GM23338 (cell line): Measurements from ENCODE around the gene ANTKMT. TPM values are rescaled to one million over a fixed set of nuclear protein-coding genes. Genes with fewer than 3 reads are reported as not detected.

Experiments used
- ATAC-seq: fragments of 200-7000 bp; cut with Tn5 transposase; 3 replicates; pipeline ENCODE4 v1.9.1; 2020
- DNase-seq: peaks from one replicate; pipeline ENCODE4 v3.0.0-alpha.2; 2015; ENCODE audit warnings: low spot score
- H2AFZ ChIP-seq: fragments of 200-600 bp; sonication (generic); 2 replicates; pipeline ENCODE4 v1.8.0; 2016; ENCODE audit warnings: antibody characterized with exemption, mild to moderate bottlenecking, moderate library complexity
- H3F3A ChIP-seq: fragments of 200-600 bp; sonication (generic); replicated peaks from 2 replicates; pipeline ENCODE4 v1.8.0; 2017; ENCODE audit warnings: antibody characterized with exemption, mixed run types, low read depth
- H3K27ac ChIP-seq: fragments of 200-600 bp; sonication (generic); 2 replicates; pipeline ENCODE4 v1.6.1; 2016; ENCODE audit warnings: low read depth
- H3K27me3 ChIP-seq: fragments of 200-600 bp; sonication (generic); 2 replicates; pipeline ENCODE4 v1.8.0; 2016; ENCODE audit warnings: mild to moderate bottlenecking, mixed run types, moderate library complexity; ENCODE audit not compliant: insufficient read depth
- H3K36me3 ChIP-seq: fragments of 200-600 bp; sonication (generic); 2 replicates; pipeline ENCODE4 v1.8.0; 2016; ENCODE audit warnings: mild to moderate bottlenecking; ENCODE audit not compliant: insufficient read depth
- H3K4me1 ChIP-seq: fragments of 200-600 bp; sonication (generic); 2 replicates; pipeline ENCODE4 v1.8.0; 2016; ENCODE audit warnings: mild to moderate bottlenecking, moderate library complexity; ENCODE audit not compliant: insufficient read depth
- H3K4me2 ChIP-seq: fragments of 200-600 bp; sonication (generic); 2 replicates; pipeline ENCODE4 v1.7.1; 2017; ENCODE audit warnings: mixed run types
- H3K4me3 ChIP-seq: fragments of 200-600 bp; sonication (generic); 2 replicates; pipeline ENCODE4 v1.6.1; 2016; ENCODE audit warnings: mixed run types
- H3K79me2 ChIP-seq: fragments of 200-600 bp; sonication (generic); replicated peaks from 2 replicates; pipeline ENCODE4 v1.8.0; 2017; ENCODE audit warnings: mild to moderate bottlenecking; ENCODE audit not compliant: insufficient read depth
- H3K9me2 ChIP-seq: fragments of 200-600 bp; sonication (generic); 2 replicates; pipeline ENCODE4 v1.8.0; 2017; ENCODE audit not compliant: insufficient read depth
- H4K20me1 ChIP-seq: fragments of 200-600 bp; sonication (generic); replicated peaks from 2 replicates; pipeline ENCODE4 v1.8.0; 2017; ENCODE audit warnings: mild to moderate bottlenecking; ENCODE audit not compliant: insufficient read depth
- H3K27ac Mint-ChIP-seq: 2 replicates; pipeline ENCODE4 v1.8.0; 2020; ENCODE audit warnings: inconsistent platforms, mild to moderate bottlenecking, moderate library complexity, mixed read lengths
- H3K27me3 Mint-ChIP-seq: 3 replicates; pipeline ENCODE4 v1.8.0; 2022; ENCODE audit warnings: low read depth, mild to moderate bottlenecking, moderate library complexity, mixed read lengths, inconsistent platforms; ENCODE audit not compliant: insufficient read depth, poor library complexity
- H3K36me3 Mint-ChIP-seq: 3 replicates; pipeline ENCODE4 v1.8.0; 2021; ENCODE audit warnings: low read depth, mild to moderate bottlenecking, inconsistent platforms, moderate library complexity, mixed read lengths
- H3K4me1 Mint-ChIP-seq: 3 replicates; pipeline ENCODE4 v1.8.0; 2020; ENCODE audit warnings: mild to moderate bottlenecking, inconsistent platforms, mixed read lengths
- H3K4me3 Mint-ChIP-seq: 3 replicates; pipeline ENCODE4 v1.8.0; 2021; ENCODE audit warnings: moderate library complexity, mild to moderate bottlenecking, inconsistent platforms, mixed read lengths
- H3K9me3 Mint-ChIP-seq: 3 replicates; pipeline ENCODE4 v1.8.0; 2020; ENCODE audit warnings: moderate library complexity, mild to moderate bottlenecking, inconsistent platforms, mixed read lengths
- CREB1 ChIP-seq: fragments of 250-450 bp; sonication (Bioruptor Pico); IDR thresholded peaks from 2 replicates; pipeline ENCODE4 v1.5.0; 2020; ENCODE audit warnings: low read depth, mild to moderate bottlenecking, moderate library complexity
- CTCF ChIP-seq, 2 experiments: fragments of 200-600 bp in 1 of 2; sonication (generic) in 1 of 2; conservative IDR thresholded peaks; 2 replicates each; pipeline versions ENCODE4 v1.5.1 to v1.6.1; 2016 to 2017; ENCODE audit warnings: antibody characterized with exemption in 2 of 2, low read depth in 2 of 2, mild to moderate bottlenecking in 2 of 2, moderate library complexity in 1 of 2
- ETS1 ChIP-seq: IDR thresholded peaks from 2 replicates; pipeline ENCODE4 v1.6.1; 2016; ENCODE audit warnings: antibody characterized with exemption
- EZH2 ChIP-seq: fragments of 200-600 bp; sonication (generic); IDR thresholded peaks from one replicate; pipeline ENCODE4 v1.8.0; 2017; ENCODE audit warnings: antibody characterized with exemption, mild to moderate bottlenecking, low read depth; ENCODE audit not compliant: unreplicated experiment
- EZH2phosphoT487 ChIP-seq: fragments of 200-600 bp; sonication (generic); IDR thresholded peaks from one replicate; pipeline ENCODE4 v1.8.1; 2018; ENCODE audit warnings: antibody characterized with exemption; ENCODE audit not compliant: unreplicated experiment
- JUNB ChIP-seq: IDR thresholded peaks from one replicate; pipeline ENCODE4 v1.6.1; 2016; ENCODE audit warnings: antibody characterized with exemption; ENCODE audit not compliant: unreplicated experiment
- NANOG ChIP-seq: IDR thresholded peaks from 2 replicates; pipeline ENCODE4 v1.6.1; 2016; ENCODE audit warnings: antibody characterized with exemption, borderline replicate concordance
- POLR2AphosphoS5 ChIP-seq: IDR thresholded peaks from 2 replicates; pipeline ENCODE4 v1.6.1; 2016; ENCODE audit warnings: antibody characterized with exemption, low read depth
- REST ChIP-seq: IDR thresholded peaks from one replicate; pipeline ENCODE4 v1.6.1; 2018; ENCODE audit warnings: antibody characterized with exemption; ENCODE audit not compliant: unreplicated experiment
- STAT1 ChIP-seq: IDR thresholded peaks from one replicate; pipeline ENCODE4 v1.6.1; 2016; ENCODE audit warnings: antibody characterized with exemption; ENCODE audit not compliant: unreplicated experiment
- ZNF331 ChIP-seq: fragments of 250-450 bp; sonication (Bioruptor Pico); IDR thresholded peaks from 2 replicates; pipeline ENCODE4 v1.5.0; 2020; ENCODE audit warnings: low read depth, mild to moderate bottlenecking, moderate library complexity
- ZNF462 ChIP-seq: fragments of 250-450 bp; sonication (Bioruptor Pico); IDR thresholded peaks from 2 replicates; pipeline ENCODE4 v1.5.0; 2020; ENCODE audit warnings: mild to moderate bottlenecking, moderate library complexity
- polyA plus RNA-seq: library from polyadenylated mRNA; unstranded; fragments of >200 nt; fragmentation: Nextera tagmentation; extraction: Ambion mirVana; gene quantifications from 2 replicates; pipeline ENCODE4 v1.2.1, GENCODE V29; 2016
- total RNA-seq: library from RNA; depleted of rRNA; stranded (reverse); fragments of >200 nt; shearing (Covaris generic); gene quantifications from 2 replicates; pipeline ENCODE4 v1.2.3, GENCODE V29; 2014

Gene ANTKMT
- total and polyA plus RNA-seq, 2 experiments from 2014 or later = 23.8 to 37.2 TPM

GRCh38 chr16:721765-722540, 1.0 kb downstream of the ANTKMT start:
- Histone ChIP-seq H3K27ac (no peak overlapping the region), H3K9me2 (no peaks in the 10 kb centered on the region), H4K20me1 (no peaks in the 10 kb centered on the region), H3K4me2 (peak overlapping the region; percentile 55; the same call in 1 of the 2 replicates), H3K79me2 (no peaks in the 10 kb centered on the region), H2AFZ (no peak overlapping the region), H3K27me3 (peaks cover 19% of the 10 kb centered on the region; the same call in 1 of the 2 replicates), H3F3A (peaks cover 12% of the 10 kb centered on the region), H3K36me3 (no peaks in the 10 kb centered on the region), H3K4me3 (peak overlapping the region; percentile 82; the same call in 1 of the 2 replicates), H3K4me1 (peaks cover 8% of the 10 kb centered on the region; the same call in 1 of the 2 replicates)
- no peak for DNase-seq
- peaks cover 27% of the 10 kb centered on the region for H3K27me3 Mint-ChIP-seq
- H3K4me3 Mint-ChIP-seq = no peak overlapping the region
- TF ChIP-seq REST = no peak
- no peak for TF ChIP-seq ZNF331 (CRISPR knock-in tag)
- TF ChIP-seq STAT1 = no peak
- TF ChIP-seq ZNF462 (CRISPR knock-in tag) = no peak
- no peak for TF ChIP-seq CTCF (conservative IDR thresholded peaks at IDR 0.05; ENCODE audit: low read depth in 2 of 2)
- no peak for TF ChIP-seq EZH2phosphoT487
- no peak for TF ChIP-seq JUNB
- no peak for TF ChIP-seq ETS1
- TF ChIP-seq EZH2 = no peak
- no peak for TF ChIP-seq CREB1
- no peak for TF ChIP-seq POLR2AphosphoS5
- TF ChIP-seq NANOG = no peak
- peaks cover 9% of the 10 kb centered on the region; the same call in 2 of the 3 replicates for H3K4me1 Mint-ChIP-seq
- no peaks in the 10 kb centered on the region for H3K36me3 Mint-ChIP-seq
- H3K27ac Mint-ChIP-seq = no peak overlapping the region
- no peaks in the 10 kb centered on the region for H3K9me3 Mint-ChIP-seq
- ATAC-seq = no peak
